Naive B cell (primary cell): ENCODE measurements around the gene BTBD18. TPM values are rescaled to one million over a fixed set of nuclear protein-coding genes. Genes with fewer than 3 reads are reported as not detected.
"Not testable (repeated sequence)": the region's sequence is repeated elsewhere in the genome, so short reads cannot be mapped to it uniquely, and the experiment has no call there.

Experiments used
- ATAC-seq, 2 donors: fragments of 150-1000 bp; cut with Tn5 transposase; 2 replicates each; pipeline ENCODE4 v1.10.0; 2021; ENCODE audit warnings: low read depth in 2 of 2, mild to moderate bottlenecking in 2 of 2, moderate library complexity in 2 of 2
- DNase-seq: peaks from one replicate; pipeline ENCODE4 v3.0.0; 2022
- H3K27ac Mint-ChIP-seq, 6 donors: one replicate each; pipeline ENCODE4 v1.8.0; 2020 to 2022; ENCODE audit warnings: mild to moderate bottlenecking in 6 of 6, mixed read lengths in 6 of 6, moderate library complexity in 5 of 6, inconsistent platforms in 2 of 6
- H3K27me3 Mint-ChIP-seq, 3 donors: one replicate each; pipeline ENCODE4 v1.8.0; 2021 to 2022; ENCODE audit warnings: mixed read lengths in 3 of 3, mild to moderate bottlenecking in 1 of 3
- H3K36me3 Mint-ChIP-seq, 2 donors: one replicate each; pipeline ENCODE4 v1.8.0; 2020 to 2022; ENCODE audit warnings: mixed read lengths in 2 of 2, inconsistent platforms in 1 of 2, mild to moderate bottlenecking in 1 of 2
- H3K4me1 Mint-ChIP-seq, 3 donors: one replicate each; pipeline ENCODE4 v1.8.0; 2020 to 2022; ENCODE audit warnings: mixed read lengths in 3 of 3, inconsistent platforms in 1 of 3, mild to moderate bottlenecking in 1 of 3, moderate library complexity in 1 of 3
- H3K4me3 Mint-ChIP-seq, 8 donors: one replicate each; pipeline ENCODE4 v1.8.0; 2020 to 2022; ENCODE audit warnings: mild to moderate bottlenecking in 8 of 8, mixed read lengths in 8 of 8, moderate library complexity in 8 of 8, inconsistent platforms in 2 of 8
- H3K9me3 Mint-ChIP-seq, 7 donors: one replicate each; pipeline ENCODE4 v1.8.0; 2020 to 2022; ENCODE audit warnings: mixed read lengths in 7 of 7, mild to moderate bottlenecking in 5 of 7, inconsistent platforms in 2 of 7, moderate library complexity in 1 of 7
- polyA plus RNA-seq, 6 donors: library from polyadenylated mRNA; unstranded; fragments of 300-500 nt; fragmentation: Illumina TruSeq; gene quantifications; one replicate each; pipeline ENCODE4 v1.2.3, GENCODE V29; 2021; ENCODE audit warnings: low read depth in 6 of 6

Gene BTBD18
- polyA plus RNA-seq, 6 donors from 2014 or later, result 0.47 to 1.6 (median 1.4) TPM; not detected in 1

- Mint-ChIP-seq H3K4me1 (peaks cover 25 to 51% (median 47%) of the 10 kb centered on the region in 3 donors), H3K27ac (peak within 1 kb of the TSS; percentile 98 to 100 (median 100)), H3K36me3 (peaks cover 6 to 19% of the 10 kb centered on the region in 2 donors), H3K9me3 (no peaks in the 10 kb centered on the region), H3K4me3 (peak within 1 kb of the TSS; percentile 94 to 100 (median 98)), H3K27me3 (no peaks in the 10 kb centered on the region)
- ATAC-seq, result peak; percentile 78
- DNase-seq, result peak; percentile 86
Observed at GRCh38 chr11:57741132-57742086, 10.2 kb downstream of the BTBD18 start, which contains the start of gene SELENOH. TSS of gene SELENOH (plus strand) at chr11:57741491. CDS start at chr11:57741596, 105 bp downstream.

GRCh38 chr11:57735619-57736298 lies 15.9 kb downstream of the BTBD18 start:
- DNase-seq (no peak), ATAC-seq (no peak)

GRCh38 chr11:57732661-57733060 lies 19.0 kb downstream of the BTBD18 start:
- no peaks in the 10 kb centered on the region for H3K9me3 Mint-ChIP-seq
- no peak overlapping the region for H3K4me3 Mint-ChIP-seq
- peaks cover 8 to 11% (median 9%) of the 10 kb centered on the region in 3 donors for H3K4me1 Mint-ChIP-seq
- H3K36me3 Mint-ChIP-seq, result peaks cover 0 to 7% of the 10 kb centered on the region in 2 donors
- ATAC-seq (no peak), DNase-seq (no peak)
- no peaks in the 10 kb centered on the region for H3K27me3 Mint-ChIP-seq
- no peak overlapping the region for H3K27ac Mint-ChIP-seq

More at GRCh38 chr11:57735619-57736298, 15.9 kb downstream of the BTBD18 start:
- H3K4me3 Mint-ChIP-seq, result peak overlapping the region in 2 of 8 donors; percentile 32 to 49
- no peaks in the 10 kb centered on the region for H3K9me3 Mint-ChIP-seq
- peaks cover under 1 to 11% (median 6%) of the 10 kb centered on the region in 3 donors for H3K4me1 Mint-ChIP-seq
- peaks cover 9 to 13% of the 10 kb centered on the region in 2 donors for H3K36me3 Mint-ChIP-seq
- peak overlapping the region in 2 of 6 donors; percentile 19 to 65 for H3K27ac Mint-ChIP-seq
- no peaks in the 10 kb centered on the region for H3K27me3 Mint-ChIP-seq

DNA sequence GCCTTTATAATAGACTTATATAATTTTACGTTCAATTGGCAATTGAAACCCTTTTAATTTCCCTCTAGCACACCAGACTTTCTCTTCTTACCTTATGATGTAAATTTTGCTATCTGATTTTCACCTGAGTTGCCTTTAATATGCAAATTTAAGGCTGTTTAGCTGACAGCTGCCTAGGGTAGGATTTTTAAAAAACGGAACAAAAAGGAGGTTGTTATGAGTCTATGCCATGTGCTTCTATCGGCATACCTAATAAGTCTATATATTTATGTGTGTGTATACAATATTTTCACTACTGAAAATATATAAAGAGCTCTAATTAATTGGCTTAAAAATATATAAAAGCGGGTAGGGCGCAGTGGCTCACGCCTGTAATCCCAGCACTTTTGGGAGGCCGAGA lies 22.1 kb downstream of the BTBD18 start:
- peaks cover 3 to 13% (median 9%) of the 10 kb centered on the region in 3 donors for H3K4me1 Mint-ChIP-seq
- H3K27ac Mint-ChIP-seq, result peak overlapping the region in 1 of 6 donors; percentile 42
- H3K36me3 Mint-ChIP-seq, result no peaks in the 10 kb centered on the region
- peak in 1 of 2 donors; percentile 60 for ATAC-seq
- no peak for DNase-seq
- H3K9me3 Mint-ChIP-seq, result no peaks in the 10 kb centered on the region
- H3K4me3 Mint-ChIP-seq, result no peak overlapping the region
- no peaks in the 10 kb centered on the region for H3K27me3 Mint-ChIP-seq

GRCh38 chr11:57728829-57729228 lies 22.8 kb downstream of the BTBD18 start:
- H3K4me1 Mint-ChIP-seq, result peaks cover 0 to 12% (median 9%) of the 10 kb centered on the region in 3 donors
- H3K27me3 Mint-ChIP-seq, result no peaks in the 10 kb centered on the region
- no peaks in the 10 kb centered on the region for H3K36me3 Mint-ChIP-seq
- H3K9me3 Mint-ChIP-seq, result no peaks in the 10 kb centered on the region
- DNase-seq, result no peak
- no peak overlapping the region for H3K4me3 Mint-ChIP-seq
- ATAC-seq, result no peak
- H3K27ac Mint-ChIP-seq, result peak overlapping the region in 1 of 6 donors; percentile 43

- no peaks in the 10 kb centered on the region for H3K27me3 Mint-ChIP-seq
- ATAC-seq (no peak), DNase-seq (no peak)
- no peaks in the 10 kb centered on the region for H3K9me3 Mint-ChIP-seq
- no peaks in the 10 kb centered on the region for H3K36me3 Mint-ChIP-seq
- H3K4me1 Mint-ChIP-seq, result peaks cover 0 to 10% (median 9%) of the 10 kb centered on the region in 3 donors
- no peak overlapping the region for H3K4me3 Mint-ChIP-seq
- no peak overlapping the region for H3K27ac Mint-ChIP-seq
Observed at GRCh38 chr11:57727185-57727584, 24.4 kb downstream of the BTBD18 start.

DNA sequence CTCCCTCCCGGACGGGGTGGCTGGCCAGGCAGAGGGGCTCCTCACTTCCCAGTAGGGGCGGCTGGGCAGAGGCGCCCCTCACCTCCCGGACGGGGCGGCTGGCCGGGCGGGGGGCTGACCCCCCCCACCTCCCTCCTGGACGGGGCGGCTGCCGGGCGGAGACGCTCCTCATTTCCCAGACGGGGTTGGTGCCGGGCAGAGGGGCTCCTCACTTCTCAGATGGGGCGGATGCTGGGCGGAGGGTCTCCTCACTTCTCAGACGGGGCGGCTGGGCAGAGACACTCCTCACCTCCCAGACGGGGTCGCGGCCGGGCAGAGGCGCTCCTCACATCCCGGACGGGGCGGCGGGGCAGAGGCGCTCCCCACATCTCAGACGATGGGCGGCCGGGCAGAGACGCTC lies 34.9 kb downstream of the BTBD18 start:
- not testable (repeated sequence) for DNase-seq, H3K36me3 Mint-ChIP-seq, ATAC-seq, H3K9me3 Mint-ChIP-seq, H3K4me3 Mint-ChIP-seq, H3K27ac Mint-ChIP-seq, H3K27me3 Mint-ChIP-seq
- H3K4me1 Mint-ChIP-seq, result peaks cover 15 to 41% (median 23%) of the 10 kb centered on the region in 3 donors

GRCh38 chr11:57713835-57714234 lies 37.8 kb downstream of the BTBD18 start:
- DNase-seq, result no peak
- H3K27me3 Mint-ChIP-seq, result no peaks in the 10 kb centered on the region
- no peaks in the 10 kb centered on the region for H3K36me3 Mint-ChIP-seq
- no peak for ATAC-seq
- no peaks in the 10 kb centered on the region for H3K9me3 Mint-ChIP-seq
- peaks cover 21 to 58% (median 29%) of the 10 kb centered on the region in 3 donors for H3K4me1 Mint-ChIP-seq
- peak overlapping the region; percentile 88 to 99 (median 97) for H3K4me3 Mint-ChIP-seq
- H3K27ac Mint-ChIP-seq, result peak overlapping the region in 3 of 6 donors; percentile 36 to 48 (median 44)

- Mint-ChIP-seq H3K27ac (peak within 1 kb of the TSS; percentile 91 to 99 (median 98)), H3K4me3 (peak within 1 kb of the TSS; percentile 88 to 99 (median 97)), H3K9me3 (no peaks in the 10 kb centered on the region), H3K27me3 (no peaks in the 10 kb centered on the region), H3K4me1 (peaks cover 27 to 50% (median 31%) of the 10 kb centered on the region in 3 donors), H3K36me3 (no peaks in the 10 kb centered on the region)
- DNase-seq (peak; percentile 91), ATAC-seq (peak; percentile 86 to 89)
Observed at GRCh38 chr11:57712256-57713150, 39.1 kb downstream of the BTBD18 start, which contains the start of gene TMX2. TSS of gene TMX2 (plus strand) at chr11:57712593. CDS start at chr11:57712619, 26 bp downstream.

DNA sequence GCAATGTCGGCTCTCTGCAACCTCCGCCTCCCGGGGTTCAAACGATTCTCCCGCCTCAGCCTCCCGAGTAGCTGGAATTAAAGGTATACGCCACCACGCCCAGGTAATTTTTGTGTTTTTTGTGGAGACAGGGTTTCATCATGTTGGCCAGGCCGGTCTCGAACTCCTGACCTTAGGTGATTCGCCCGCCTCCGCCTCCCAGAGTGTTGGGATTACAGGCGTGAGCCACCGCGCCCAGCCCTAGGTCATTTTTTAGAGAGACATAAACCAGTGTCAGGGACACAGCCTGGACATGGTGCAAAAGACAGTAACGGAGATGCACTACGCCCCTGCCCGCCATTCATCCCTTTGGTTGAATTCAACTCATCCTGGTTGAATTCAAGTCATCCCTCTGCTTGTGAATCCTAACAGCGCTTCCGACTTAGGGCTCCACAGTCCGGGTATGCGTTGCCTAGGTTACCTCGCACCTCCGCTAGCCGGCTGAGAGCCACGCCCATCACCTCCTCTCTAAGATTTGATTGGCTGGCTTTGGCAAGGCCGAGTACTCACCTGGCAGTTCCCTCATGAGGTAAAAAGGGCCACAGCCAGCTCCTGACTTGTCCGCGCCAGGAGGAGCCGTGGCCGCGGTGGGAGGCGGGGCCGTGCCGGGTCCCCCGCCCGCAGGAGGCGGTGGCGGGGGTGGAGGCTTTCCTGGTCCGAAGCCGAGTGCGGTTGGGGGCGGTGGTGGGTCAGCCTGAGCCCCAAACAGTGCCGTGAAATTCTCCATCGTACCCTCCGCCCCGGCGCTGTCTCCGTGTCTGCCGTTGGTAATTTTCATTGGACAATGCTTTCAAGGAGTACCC lies 40.0 kb downstream of the BTBD18 start, which contains the start of gene MED19:
Gene MED19, minus strand, starts transcription at position 802 of the 842 bp plus-strand sequence. Its CDS starts 36 bp downstream, at position 766.
- H3K27me3 Mint-ChIP-seq, result no peaks in the 10 kb centered on the region
- no peaks in the 10 kb centered on the region for H3K9me3 Mint-ChIP-seq
- no peaks in the 10 kb centered on the region for H3K36me3 Mint-ChIP-seq
- peak; percentile 48 for ATAC-seq
- peak; percentile 75 for DNase-seq
- peak within 1 kb of the TSS; percentile 88 to 99 (median 97) for H3K4me3 Mint-ChIP-seq
- H3K4me1 Mint-ChIP-seq, result peaks cover 27 to 49% (median 31%) of the 10 kb centered on the region in 3 donors
- H3K27ac Mint-ChIP-seq, result peak within 1 kb of the TSS; percentile 91 to 99 (median 98)

GRCh38 chr11:57709802-57710367 lies 41.7 kb downstream of the BTBD18 start:
- DNase-seq (no peak), ATAC-seq (no peak)
- no peaks in the 10 kb centered on the region for H3K36me3 Mint-ChIP-seq
- no peaks in the 10 kb centered on the region for H3K9me3 Mint-ChIP-seq
- H3K27me3 Mint-ChIP-seq, result no peaks in the 10 kb centered on the region
- H3K27ac Mint-ChIP-seq, result peak overlapping the region in 1 of 6 donors; percentile 29
- peak overlapping the region in 4 of 8 donors; percentile 51 to 99 (median 80) for H3K4me3 Mint-ChIP-seq
- peaks cover 27 to 49% (median 31%) of the 10 kb centered on the region in 3 donors for H3K4me1 Mint-ChIP-seq
